GM10847 (cell line): ENCODE measurements around the gene CLEC20A.

Source experiments
- POLR2A ChIP-seq: IDR thresholded peaks from 2 replicates; pipeline ENCODE4 v1.6.1; 2011; ENCODE audit not compliant: insufficient read length; ENCODE audit errors: extremely low read depth

Gene CLEC20A

DNA sequence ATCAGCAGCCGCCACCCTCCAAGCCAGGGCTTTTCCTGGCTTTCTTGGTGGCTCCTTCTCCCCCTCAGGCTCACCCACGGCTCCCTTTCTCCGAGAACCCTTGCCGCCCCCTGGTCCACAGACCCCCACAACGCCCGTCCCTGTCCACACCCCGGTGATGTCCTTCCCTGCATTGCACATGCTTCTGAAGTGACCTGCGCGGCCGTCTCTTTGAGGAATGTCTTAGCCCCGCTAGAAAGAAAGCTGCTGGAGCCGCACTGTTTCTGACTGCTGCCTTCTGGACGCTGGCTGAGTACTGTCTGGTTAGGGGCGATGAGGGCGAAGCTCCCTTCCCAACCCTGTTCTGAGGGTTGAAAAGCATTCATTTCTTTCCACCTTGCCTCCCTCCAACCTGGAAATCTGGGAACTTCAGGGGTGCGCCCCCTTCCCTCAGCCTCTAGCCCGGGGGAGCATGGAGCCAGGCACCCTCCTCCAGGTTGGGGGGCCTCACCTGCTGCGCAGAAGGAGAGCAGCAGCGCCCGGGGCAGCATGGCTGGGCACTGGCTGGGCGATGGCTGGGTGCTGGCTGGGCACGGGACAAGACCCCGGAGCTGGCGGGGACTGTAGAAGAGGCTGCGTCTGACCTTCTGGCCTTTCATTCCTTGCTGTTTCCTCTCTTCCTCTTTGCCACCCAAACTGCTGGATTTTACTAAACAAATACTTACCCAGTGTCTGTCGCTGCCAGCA, at the start of gene CLEC20A:
Gene CLEC20A (minus strand): TSS at position 555 of the 726 bp plus-strand sequence. CDS start 25 bp downstream, at position 530.
- no peak for TF ChIP-seq POLR2A

DNA sequence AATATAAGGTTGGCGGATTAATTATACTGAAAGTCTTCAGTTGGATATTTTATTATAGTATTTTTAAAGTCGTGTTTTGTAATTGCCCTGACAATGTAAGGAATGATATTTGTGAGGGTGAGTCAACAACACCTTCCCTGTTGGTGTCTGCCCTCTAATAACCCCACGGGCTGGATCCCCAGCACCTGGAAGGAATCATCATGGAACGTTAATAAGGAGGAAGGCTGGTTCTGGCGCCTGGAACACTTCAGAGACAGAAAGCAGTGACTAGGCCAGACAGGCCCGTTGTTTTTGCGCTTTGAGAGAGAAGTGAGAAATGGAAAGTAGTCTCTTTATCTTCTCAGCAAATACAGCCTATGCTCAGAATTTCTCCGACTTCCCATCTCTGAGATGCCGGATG, 47.8 kb upstream of the CLEC20A start:
- no peak for TF ChIP-seq POLR2A

DNA sequence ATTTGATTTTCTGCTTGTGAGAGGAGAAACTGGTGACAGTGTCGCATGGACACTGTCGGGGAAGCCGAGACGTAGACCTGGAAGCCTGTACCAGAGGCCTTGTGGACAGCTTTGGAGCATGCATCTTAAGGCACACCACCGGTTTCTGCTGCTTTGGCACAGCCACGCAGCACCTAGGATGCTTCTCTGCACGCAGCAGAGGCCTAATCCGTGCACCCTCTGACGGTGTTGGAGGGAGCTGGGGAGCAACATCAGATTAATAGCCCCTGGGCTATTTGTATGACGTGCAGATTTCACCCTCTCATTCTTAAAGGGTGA, 46.5 kb upstream of the CLEC20A start:
- no peak for TF ChIP-seq POLR2A

DNA sequence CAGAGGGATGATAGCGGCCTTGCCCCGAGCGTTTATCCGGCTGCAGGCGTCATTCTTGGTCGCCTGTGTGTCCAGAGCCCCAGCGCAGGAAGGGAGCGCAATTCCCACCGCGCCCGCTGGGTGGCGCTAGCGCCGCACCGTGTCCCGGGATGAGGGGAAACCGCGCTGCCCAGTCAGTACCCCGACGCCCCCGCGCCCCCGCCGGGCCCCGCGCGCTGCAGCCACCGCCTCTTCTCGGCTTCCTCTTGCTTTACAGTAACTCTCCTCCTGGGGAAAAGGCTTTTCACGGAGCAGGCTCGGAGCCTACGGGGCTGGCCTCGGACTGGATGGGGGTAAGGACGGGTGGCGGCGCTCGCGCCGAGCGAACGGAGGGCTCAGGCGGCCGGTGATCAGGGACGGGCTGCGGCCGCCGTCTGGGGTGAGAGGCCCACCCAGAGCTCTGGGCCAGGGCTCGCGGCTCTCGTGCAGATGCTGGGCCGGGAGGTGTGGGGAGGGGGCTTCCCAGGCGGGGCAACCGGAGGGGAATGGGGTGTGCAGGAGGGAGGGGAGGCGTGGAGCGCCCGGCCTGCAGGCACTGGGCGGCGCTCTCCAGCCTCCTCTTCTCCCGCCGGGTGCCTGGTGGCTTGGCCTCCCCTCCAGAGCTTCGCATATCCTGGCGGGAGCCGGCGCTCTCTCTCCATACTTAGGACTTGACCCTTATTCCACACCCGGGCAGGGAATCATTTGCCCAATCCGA, 46.0 kb upstream of the CLEC20A start:
- TF ChIP-seq POLR2A, result no peak

DNA sequence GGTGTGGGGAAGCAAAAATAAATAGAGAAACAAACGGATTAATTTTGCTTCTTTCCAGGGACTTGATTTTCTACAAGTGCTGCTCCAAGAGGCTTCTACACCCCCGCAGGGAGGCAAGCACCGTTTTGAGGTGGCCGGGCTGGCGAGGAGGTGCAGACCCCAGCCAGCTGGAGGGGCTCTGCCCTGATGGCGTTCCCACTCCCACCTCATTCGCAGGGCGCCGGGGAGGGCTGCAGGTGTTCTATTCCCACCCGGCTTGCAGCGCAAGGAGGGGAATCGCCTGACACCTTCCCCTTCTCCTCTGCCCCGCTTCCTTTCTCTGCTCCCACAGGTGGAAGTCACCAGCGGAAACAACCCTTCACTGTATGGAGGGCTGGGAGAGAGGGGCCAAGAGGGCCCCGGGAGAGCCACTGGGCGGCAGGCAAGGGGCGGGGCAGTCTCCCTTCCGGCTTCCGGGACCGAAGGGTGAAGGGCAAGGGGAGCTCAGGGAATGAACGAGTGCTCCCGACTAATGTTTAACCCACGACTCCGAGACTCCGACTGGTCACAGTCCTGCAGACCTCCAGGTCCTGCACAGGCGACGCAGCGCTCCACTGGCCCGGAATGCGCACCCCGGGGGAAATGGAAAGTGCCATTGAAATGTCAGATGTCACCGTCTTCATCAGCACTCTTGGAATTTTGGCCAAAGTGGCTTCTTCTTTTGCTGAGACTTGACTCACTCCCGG, 45.2 kb upstream of the CLEC20A start:
- peak; percentile 34 for TF ChIP-seq POLR2A

DNA sequence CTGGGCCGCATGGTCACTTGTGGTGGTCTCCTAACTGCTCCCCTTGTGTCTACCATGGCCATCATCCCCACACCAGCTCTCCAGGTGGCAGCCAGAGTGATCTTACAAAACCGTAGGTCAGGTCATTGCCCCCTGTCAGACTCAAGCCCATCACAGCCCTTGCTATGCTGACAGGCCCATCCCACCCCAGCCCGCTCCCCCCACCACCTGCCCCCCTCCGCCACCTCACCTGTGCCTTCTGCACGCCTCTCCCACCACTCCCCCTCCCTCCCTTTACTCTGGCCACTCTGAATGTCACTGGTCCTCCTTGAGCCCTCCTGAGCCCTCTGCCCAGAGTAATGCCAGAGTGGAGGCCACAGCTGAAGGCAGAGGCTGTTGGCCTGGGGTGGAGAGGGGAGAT, 44.6 kb upstream of the CLEC20A start:
- TF ChIP-seq POLR2A, result no peak

DNA sequence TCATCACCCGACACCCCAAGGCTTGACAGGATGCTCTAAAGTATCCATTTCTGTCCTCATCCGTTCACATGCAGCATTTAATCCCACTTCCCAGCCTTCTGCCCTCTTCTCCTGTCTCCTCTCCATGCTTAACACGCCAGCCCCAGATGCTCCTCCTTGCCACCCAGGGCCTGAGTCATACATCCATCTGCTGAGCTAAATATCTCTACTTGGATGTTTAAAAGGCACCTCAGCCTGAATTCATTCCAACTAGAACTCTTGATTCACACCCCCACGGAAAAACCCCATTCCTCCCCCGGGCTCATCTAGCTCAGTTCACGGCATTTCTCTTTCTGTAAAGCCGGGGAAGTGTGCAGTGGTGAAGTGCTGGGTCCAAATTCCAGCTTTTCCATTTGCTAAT, 43.9 kb upstream of the CLEC20A start:
- TF ChIP-seq POLR2A, result no peak

DNA sequence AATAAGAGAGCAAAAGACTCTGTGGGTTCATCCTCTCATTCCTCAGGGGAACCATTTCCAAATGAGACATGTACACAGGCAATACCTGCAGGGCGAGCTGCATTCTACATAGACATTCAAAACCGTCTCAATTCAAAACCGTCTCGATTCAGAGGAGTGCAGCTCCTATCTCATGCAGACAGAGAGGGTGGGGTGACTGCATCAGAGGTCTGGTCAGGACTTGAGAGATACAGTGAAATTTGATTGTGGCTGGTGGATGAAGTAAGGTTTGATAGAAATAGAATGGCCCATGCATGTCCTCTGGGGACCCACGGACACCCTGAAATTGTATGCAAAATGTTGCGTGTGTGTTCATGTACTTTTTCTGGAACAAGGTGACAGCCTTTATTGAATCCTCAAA, 43.4 kb upstream of the CLEC20A start:
- TF ChIP-seq POLR2A, result no peak

DNA sequence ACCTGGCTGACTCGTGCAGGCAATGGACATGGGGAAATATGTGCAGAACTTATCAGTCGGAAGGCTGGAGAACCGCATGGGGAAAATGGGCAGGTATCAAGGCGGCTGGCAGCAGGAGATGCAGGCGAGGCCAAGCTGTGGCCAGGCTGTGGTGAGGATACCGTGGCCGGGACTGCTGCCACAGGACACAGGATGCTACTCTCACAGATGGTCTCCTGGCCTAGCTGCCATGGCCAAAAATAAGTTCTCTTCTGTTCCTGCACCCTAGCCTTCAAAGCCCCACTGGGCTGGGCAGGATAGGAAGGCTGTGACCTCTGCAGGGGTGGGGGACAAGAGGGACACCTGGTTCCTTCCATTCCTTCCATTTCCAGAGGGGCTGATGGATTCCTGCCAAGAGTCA, 42.5 kb upstream of the CLEC20A start:
- TF ChIP-seq POLR2A, result no peak

DNA sequence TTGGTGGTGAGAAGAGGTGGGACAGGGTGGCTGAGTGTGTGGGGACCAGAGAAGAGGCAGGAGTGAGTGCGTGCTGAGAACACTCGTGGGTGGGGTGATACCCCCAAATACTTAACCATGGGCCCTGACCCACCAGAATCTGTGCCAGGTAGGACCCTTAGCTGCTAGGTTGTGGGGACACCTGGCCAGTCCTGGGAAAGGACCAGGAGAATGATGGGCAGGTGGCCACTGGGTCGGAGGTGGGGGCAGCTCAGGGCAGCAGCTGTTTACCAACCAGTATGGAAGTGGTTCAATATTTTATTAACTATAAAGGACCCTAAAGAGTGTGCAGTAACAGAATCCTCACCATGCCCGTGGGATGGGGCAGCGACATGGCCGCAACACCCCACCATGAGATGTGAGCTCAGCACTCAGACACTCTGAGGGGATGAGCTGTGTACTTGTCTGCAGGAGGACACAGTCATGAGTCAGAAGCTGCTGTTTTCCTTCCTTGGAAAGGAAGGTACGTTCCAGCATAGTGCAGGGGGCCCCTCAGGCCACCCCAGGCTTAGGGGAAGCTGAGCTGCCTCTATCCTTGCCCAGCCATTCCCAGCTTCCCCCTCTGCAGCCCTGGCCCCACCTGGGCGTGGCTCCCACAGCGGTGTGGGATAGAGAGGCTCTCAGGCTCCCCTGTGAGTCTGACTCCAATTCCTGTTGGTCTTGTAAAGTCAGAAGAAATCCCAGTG, 41.6 kb upstream of the CLEC20A start:
- TF ChIP-seq POLR2A, result no peak

DNA sequence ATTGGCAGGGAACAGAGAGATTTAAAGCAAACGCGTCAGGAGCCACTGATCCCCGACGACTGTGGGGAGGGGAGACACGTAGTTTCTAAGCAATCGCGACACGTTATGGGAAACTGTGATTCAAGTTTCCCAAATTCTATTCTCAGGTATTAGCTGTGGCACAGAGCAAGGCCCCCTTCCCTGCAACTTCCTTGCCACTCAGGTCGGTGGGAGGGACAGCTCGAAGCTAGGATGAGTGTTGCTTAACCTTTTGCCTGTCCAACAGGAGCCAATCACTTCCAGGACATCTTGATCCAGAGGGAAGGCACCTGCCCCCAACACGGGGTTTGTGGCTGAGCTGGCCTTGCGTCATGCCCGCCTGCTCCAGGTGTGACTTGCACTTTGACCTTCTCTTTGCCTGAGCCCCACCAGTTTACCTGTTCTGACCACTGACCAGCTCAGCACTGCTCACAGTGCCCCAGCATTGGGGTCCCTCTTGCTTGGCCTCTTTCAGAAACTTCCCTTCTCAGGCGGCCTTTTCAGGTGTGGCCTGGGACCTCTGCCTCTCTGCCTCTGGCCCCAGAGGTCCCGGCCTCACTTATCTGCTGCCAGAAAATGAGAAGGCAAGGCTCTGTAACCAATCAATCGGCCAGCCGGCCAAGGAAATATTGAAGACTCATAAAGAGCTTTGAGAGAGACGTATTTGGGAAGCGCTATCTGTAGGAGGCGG, 40.8 kb upstream of the CLEC20A start:
- no peak for TF ChIP-seq POLR2A

DNA sequence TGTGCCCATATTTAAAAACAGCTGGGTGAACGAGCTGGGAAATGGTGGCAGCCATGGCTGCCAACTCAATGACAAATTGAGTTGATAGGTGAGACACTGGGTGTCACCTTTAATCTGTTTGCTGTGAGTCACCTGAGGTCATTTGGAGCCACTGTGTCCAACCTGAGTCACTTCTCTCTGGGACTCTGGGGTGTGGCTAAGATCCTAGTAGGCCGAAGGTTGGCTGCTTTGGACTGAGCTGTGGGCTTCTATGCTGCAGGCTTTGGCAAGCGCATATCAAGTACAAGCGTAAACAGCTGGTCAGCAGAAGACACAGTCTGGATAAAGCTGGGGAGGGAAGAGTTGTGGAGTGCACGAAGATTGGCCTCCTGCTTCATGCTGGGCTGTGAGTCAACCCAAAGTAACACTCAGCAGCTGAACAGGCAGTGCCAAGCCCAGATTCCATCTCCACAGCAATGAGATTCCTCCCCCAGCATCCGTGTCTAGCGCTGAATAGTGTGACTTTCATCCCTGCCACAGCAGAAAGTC, 40.1 kb upstream of the CLEC20A start:
- no peak for TF ChIP-seq POLR2A

DNA sequence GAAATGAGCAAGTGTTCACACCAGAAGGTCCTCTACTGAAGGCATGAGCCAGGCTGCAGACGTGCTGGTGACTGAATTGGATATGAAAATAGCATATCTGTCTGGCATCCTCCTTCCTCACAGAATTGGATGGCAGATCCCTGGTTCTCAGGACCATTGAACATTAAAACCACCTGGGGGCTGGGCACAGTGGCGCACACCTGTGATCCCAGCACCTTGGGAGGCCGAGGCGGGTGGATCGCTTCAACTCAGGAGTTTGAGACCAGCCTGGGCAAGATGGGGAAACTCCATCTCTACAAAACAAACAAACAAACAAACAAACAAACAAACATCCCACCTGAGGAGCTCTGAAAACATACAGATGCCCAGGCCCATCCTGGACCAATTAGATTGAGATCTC, 39.6 kb upstream of the CLEC20A start:
- no peak for TF ChIP-seq POLR2A

DNA sequence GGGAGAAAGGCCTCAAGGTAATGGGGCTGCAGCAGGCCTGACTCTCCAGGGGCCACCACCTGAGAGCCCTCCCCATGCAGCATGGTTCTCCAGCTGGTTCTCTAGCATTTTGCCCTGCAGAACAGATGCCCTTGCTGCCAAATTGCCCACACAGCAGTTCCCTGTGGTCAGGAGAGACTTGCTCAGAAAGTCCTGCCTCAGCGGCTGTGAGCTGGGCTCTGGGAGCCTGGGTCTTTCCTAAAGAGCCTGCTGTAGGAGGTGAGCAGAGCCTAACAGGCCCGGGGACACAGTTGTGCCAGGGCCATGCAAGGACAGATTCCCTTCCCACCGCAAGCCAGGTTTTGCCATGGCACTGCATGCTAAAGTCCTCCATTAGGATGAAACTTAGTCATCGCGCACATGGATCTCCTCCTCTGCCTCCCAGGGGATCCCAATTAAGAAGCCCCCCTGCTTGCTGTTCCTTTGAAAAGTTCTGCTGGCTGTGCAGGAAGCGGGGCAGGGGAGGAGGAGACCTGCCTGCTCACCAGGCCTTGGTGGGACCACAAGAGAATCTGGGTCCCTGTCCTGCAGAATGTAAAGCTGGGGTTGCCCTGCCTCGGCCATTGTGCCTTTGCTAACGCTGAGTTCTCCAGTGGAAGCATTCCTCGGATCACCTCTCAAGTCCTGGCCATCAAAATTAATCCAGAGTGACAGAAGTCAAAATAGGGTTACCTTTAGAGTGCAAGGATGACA, 37.5 kb upstream of the CLEC20A start:
- no peak for TF ChIP-seq POLR2A
